CD4-positive, alpha-beta T cell treated with Interleukin-15 for 1 hour (primary cell): ENCODE measurements around the gene ARHGEF1.
A peak's percentile ranks its signal among the peaks of the same experiment; 100 is the strongest.

Experiments used
- DNase-seq: peaks from one replicate; pipeline ENCODE4 v3.0.0-alpha.2; 2020

The ARHGEF1 gene

DNA sequence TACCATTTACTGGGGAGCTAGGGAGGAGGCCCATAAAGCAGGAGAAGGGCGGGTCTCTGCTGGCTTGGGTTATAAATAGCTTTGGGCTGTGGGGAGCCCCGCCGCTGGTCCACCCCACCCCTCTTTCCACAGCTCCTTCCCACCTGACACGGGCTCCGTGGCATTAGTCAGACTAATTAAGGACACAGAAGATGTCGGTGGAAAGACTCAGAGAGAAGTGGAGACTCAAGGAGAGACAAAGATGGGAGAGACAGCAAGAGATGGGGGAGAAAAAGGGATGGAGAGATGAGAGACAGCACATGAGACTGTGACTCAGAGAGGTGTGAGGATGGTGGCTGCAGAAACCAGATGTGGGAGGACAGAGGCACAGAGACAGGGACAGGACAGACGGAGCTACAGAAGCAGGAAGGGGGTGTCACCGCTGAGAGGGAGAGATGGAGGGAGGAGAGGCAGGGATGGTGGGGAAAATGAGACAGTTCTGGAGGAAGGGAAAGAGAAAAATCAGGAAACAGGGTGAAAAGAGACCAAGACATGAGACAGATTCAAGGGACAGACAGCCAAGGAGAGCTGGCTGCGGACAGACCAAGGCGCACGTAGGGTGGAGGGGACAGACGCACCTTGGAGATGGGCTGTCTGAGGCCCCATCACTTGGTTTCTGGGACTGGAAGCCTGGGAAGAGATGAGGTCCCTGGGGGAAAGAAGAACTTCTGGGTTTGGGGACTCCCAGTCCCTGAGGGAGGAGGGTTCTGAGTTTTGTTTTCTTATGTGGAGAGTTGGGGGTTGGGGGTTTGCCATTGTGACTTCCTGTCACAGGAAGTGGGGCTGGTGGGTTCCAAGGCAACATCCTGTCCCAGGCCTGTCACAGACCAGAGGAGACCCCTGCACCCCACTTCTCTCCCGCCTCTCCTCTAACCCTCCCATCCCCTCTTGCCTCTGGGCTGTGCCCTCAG, 4.1 kb downstream of the ARHGEF1 start:
- DNase-seq, result peak; percentile 79

DNA sequence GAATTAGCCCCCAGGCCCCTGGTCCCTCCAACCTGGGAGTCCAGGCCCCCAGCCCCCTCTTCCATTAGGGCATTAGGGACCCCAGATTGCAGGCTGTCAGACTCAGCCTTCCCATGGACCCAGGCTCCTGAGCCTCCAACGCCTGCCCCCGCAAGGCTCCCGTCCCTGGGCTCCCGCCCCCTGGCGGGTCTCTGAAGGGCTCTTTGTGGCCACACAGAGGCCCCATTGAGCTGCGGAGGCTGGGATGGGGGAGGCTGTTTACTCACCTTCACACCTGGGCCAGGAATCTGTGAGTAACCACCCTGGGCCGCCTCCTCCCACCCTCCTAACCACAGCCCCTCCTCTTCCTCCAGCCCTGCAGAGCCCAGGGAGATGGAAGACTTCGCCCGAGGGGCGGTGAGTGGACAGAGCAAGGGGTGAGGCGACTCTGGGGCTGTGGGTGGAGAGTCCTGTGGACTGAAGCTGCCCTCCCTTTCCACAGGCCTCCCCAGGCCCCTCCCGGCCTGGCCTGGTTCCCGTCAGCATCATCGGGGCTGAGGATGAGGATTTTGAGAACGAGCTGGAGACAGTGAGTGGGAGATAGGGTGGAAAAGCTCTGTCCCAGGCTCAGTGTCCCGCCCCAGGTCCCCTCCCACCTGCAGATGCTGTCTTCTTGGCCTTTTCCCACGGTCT, 4.9 kb downstream of the ARHGEF1 start:
- DNase-seq, result peak; percentile 80

DNA sequence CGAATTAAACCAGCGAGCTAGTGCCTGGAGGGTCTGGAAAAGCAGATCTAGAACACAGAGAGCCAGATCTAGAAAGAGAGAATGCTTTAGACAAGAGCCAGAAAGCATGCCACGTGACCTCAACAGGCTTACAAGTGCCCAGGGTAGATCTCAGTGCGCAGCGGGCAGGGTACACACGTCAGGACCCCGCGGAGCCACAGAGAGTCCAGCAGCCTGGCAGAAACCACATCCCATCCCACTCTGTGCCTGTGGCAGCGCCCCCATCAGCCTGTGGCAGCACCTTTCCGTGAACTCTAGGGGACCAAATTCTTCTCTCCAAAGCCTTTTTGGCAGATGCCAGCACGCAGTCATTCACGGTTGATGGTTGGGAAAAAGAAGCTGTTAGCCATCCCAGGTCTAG, 5.9 kb downstream of the ARHGEF1 start:
- no peak for DNase-seq

DNA sequence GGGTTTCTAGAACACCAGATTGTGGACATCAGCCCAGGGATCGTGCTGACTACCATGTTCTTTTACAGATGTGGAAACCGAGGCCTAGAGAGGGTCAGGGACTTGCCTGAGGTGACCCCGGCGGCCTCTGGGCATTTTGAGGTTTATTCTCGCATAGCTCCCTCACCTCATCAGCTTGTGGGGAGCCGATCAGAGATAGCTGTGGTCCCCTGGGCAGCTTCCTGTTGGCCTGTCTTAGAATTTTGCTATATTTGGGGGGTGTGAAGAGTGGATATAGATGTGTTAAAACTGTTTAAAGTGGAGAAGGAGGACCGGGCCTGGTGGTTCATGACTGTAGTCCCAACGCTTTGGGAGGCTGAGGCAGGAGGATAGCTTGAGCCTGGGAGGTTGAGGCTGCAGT, 6.9 kb downstream of the ARHGEF1 start:
- no peak for DNase-seq

DNA sequence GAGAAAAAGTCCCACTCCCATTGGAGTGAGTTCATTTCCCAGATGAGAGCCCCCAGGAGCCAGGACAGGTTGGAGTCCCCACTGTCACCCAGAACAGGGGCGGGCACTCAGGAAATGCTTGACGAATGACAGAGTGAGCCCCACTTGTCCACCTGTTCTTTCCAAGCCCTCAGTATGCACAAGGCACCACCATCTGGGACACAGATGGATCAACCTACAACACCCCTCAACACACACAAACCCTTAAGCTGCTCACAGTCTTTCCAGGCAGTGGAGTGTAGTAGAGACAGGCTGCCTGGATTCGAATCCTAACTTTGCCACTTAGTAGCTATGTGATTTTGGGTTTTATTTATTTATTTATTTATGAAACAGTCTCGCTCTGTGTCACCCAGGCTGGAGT, 8.0 kb downstream of the ARHGEF1 start:
- DNase-seq, result no peak

DNA sequence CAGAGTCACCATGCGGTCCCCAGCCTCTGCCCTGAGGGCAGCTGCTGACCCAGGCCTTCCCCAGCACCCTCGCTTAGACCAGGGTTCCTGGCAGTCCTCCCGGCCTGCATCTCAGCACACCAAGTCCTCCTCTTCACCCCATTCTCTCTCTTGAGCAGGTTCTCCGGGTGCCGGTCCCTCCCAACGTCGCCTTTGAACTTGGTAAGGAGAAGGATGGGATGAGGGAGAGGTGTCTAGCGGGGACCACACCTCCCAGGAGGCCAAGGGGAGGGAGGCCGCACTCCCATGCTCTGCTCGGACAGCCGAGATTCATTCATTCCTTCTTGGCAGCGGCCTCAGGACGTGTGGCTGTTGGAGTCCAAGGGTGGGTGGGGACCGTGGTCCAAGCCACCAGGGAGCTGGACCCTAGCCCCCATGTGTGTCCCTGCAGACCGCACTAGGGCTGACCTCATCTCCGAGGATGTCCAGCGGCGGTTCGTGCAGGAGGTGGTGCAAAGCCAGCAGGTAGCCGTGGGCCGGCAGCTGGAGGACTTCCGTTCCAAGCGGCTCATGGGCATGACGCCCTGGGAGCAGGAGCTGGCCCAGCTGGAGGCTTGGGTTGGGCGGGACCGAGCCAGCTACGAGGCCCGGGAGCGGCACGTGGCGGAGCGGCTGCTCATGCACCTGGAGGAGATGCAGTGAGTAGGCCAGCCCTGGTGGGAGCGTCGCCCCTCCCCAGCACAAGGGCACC, 9.4 kb downstream of the ARHGEF1 start:
- no peak for DNase-seq

DNA sequence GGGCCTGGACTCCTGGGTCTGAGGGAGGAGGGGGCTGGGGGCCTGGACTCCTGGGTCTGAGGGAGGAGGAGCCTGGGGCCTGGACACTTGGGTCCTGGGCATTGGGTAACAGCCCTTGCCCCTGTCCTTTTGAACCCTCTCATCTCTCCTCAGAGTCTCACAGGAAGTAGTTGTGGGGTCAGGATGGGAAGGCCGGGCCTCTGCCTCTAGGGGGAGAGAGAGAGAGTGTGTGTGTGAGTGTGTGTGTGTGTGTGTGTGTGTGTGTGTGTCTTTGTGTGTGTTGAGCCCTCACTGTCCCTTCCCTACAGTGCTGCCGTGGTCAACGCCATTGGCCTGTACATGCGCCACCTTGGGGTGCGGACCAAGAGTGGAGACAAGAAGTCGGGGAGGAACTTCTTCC, 10.9 kb downstream of the ARHGEF1 start:
- no peak for DNase-seq

DNA sequence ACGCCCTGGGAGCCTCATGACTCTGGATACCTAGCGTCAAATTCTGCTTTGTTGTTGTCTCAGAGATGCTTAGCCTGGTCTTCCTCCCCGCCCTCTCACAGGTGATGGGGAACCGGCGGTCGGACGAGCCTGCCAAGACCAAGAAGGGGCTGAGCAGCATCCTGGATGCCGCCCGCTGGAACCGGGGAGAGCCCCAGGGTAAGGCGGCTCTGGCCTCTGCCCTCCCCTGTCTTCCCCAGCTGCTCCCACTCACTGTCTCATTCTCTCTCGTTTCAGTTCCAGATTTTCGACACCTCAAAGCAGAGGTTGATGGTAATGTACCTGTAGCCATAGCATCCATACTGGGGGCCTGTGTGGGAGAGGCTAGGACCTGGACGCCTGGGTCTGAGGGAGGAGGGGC, 11.4 kb downstream of the ARHGEF1 start:
- DNase-seq, result no peak

DNA sequence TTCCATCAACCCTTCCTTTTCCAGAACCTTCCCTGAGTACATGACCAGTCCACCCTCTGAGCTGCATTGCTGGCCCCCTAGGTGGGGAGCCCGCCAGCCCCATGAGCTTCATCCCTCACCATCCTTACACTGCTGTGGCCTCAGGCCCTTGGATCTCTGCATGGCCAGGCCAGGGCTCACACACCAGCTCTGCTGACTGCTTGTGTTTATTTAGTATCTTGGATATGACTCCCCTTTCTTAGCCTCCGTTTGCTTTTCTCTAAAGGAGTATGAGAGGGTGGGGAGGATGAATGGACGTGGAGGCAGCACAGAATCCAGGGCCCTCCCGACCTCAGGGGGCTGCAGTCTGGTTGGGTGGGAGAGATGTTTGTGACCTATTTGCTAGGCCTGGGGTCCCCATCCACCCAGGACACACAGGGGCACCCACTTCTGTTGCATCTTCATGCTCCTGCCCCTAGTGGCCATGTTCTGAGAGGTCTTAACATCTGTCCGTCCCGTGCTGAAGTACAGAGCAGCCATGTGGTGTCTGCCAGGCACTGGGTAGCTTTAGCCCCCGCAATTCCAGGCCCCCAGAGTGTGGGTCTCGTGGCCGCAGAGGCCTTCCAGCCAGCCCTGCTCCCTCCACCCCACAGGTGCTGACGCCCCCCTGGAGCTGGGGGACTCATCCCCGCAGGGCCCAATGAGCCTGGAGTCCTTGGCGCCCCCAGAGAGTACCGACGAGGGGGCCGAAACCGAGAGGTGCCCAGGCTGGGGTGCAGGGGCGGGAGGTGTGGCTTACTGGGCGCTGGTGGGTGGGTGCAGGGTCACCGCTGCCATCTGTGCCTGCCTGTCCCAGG, 13.0 kb downstream of the ARHGEF1 start:
- no peak for DNase-seq

DNA sequence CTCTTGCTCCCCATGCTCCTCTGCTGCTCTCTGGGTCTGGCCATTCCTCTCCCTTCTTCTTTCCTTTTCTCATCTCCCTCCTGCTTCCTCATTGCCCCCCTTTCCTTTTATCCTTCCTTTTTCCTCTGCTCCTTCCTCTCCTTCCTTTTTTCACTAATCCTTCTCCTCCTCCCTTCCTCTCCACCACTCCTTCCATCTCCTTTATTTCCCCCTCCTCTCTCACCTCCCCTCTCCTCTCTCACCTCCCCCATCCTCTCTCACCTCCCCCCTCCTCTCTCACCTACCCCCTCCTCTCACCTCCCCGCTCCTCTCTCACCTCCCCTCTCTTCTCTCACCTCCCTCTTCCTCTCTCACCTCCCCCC, 13.6 kb downstream of the ARHGEF1 start:
- no peak for DNase-seq

DNA sequence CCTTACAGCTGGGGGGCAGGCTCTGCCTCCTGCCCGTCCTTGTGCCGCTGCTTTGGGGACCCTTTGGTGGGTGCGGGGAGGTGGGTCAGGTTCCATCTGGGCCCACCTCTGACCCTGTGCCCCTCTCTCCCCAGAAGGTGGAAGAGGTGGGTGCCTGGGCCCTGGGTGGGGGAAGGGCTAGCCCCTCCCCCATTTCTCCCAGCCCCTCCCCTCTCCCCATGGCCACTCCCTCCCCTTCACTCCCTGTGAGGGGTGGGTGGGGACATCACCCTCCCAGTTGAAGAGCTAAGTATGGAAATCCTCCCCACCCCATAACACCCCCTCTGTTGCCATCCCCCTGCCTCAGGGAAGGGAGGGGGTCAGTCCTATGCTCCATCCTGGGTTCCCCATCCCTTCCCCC, 14.2 kb downstream of the ARHGEF1 start:
- DNase-seq, result no peak

DNA sequence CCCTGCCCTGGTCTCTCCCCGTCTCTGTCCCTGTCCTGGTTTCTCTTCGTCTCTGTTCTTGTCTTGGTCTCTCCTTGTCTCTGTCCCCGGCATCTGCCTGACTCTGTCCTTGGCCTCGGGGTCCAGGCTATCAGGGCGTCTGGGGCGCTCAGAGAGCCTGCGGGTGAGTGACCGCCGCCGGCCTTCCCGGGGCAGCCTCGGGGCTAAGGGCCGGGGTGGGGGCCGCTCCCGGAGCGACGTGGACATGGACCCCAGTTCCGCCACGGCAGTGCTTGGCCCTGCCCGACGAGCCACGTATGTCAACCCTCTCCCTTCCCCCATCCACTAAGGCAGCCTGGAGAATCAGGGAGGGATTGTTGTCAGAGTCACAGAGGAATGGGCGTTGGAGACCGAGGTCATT, 14.8 kb downstream of the ARHGEF1 start:
- no peak for DNase-seq

DNA sequence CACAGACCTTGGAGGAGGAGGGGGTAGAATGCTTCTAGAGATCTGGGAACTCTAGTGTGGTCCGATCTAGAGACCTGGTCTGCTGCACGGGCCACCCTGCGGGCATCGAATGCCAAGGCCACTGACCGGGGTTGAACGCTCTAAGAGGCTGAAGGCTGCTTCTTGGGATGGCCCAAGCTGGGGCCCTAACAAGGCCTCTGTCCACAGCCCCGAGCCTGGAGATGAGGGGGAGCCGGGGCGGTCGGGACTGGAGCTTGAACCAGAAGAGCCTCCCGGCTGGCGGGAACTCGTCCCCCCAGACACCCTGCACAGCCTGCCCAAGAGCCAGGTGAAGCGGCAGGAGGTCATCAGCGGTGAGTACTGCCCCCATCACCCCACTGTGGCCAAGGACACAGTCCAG, 15.3 kb downstream of the ARHGEF1 start:
- DNase-seq, result no peak

DNA sequence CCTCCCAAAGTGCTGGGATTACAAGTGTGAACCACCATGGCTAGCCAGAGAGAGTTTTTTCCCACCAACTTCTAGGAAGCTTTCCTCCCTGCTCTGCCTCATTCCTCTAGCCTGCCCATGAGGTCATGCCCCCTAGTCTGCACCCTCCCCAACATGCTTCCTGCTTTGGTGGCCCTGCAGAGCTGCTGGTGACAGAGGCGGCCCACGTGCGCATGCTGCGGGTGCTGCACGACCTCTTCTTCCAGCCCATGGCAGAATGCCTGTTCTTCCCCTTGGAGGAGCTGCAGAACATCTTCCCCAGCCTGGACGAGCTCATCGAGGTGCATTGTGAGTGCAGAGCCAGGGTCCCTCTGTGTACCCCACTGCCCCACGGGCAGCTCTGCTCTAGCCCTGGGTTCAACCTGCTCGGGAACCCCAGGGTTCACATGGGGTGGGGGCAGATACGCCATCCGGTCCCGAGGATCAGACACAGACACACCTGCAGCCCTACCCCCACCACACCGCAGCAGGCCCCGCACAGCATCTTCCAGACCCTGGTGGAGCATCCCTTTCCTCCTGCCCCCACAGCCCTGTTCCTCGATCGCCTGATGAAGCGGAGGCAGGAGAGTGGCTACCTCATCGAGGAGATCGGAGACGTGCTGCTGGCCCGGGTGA, 18.9 kb downstream of the ARHGEF1 start:
- DNase-seq, result no peak

DNA sequence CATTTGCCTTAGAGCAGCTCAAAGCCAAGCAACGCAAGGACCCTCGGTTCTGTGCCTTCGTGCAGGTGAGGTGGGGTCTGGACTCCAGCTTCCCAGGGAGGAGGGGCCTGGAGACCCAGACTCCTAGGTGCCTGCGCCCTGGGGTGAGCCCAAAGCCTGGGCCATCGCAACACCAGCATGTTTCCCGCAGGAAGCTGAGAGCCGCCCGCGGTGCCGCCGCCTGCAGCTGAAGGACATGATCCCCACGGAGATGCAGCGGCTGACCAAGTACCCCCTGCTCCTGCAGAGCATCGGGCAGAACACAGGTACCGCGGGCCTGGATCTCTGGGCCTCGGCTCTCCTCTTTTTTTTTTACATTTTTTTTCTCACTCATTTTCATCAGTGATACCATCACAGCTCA, 19.6 kb downstream of the ARHGEF1 start:
- no peak for DNase-seq

DNA sequence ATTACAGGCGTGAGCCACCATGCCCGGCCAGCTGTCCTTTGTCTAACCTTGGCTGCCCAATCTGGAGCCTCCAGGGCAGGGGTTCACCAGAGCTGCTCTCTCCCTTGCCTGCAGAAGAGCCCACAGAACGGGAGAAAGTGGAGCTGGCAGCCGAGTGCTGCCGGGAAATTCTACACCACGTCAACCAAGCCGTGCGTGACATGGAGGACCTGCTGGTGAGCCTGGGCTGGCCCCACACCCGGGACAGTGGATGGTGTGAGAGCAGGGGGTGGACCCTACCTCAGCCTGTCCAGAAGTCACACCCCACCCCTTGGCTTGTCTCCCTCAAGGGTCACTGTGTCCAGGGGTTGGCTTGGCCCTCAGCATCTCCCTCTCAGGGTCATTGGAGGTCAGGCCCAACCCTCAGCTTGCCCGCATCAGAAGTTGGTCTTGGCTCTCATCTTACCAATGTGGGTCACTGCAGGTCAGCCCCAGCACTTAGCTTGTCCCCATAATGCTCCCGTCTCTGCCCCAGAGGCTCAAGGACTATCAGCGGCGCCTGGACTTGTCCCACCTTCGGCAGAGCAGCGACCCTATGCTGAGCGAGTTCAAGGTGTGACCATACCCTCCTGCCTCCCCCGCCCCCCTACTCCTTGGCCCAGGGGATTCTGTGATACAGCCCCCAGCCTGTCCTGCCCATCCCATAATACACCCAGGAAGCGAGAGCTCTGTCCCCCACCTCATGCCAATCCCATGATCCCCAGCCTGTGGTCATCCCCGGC, 20.4 kb downstream of the ARHGEF1 start:
- DNase-seq, result no peak

DNA sequence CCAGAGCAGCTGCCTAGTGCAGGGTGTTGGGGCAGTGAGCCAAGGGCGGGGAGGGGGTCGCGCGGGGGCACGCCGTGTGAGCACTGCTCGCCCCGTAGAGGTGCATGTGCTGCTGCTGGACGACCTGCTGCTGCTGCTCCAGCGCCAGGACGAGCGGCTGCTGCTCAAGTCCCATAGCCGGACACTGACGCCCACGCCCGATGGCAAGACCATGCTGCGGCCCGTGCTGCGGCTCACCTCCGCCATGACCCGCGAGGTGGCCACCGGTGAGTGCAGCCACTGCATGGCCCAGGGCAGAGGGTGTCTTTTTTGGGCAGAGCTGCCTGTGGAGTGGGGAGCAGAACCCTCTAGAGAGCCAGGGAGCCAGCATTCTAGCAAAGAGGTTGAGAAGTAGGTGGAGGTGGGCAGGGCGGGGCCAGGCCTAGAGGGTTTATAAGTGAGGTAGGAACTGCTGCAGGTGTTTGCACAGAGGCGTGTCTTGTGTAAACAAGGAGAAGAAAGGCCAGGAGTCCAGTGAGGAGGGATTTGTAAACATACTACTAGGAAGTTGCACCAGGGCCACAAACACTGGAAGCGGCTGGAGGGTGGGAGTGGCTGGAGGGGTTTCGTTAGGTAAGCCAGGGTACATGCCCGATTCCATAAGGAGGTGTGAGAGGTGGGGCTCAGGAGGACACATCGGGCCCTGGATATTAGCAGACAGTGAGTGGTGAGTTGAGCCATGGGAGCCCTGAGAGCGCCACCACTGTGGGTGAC, 21.3 kb downstream of the ARHGEF1 start:
- DNase-seq, result no peak

DNA sequence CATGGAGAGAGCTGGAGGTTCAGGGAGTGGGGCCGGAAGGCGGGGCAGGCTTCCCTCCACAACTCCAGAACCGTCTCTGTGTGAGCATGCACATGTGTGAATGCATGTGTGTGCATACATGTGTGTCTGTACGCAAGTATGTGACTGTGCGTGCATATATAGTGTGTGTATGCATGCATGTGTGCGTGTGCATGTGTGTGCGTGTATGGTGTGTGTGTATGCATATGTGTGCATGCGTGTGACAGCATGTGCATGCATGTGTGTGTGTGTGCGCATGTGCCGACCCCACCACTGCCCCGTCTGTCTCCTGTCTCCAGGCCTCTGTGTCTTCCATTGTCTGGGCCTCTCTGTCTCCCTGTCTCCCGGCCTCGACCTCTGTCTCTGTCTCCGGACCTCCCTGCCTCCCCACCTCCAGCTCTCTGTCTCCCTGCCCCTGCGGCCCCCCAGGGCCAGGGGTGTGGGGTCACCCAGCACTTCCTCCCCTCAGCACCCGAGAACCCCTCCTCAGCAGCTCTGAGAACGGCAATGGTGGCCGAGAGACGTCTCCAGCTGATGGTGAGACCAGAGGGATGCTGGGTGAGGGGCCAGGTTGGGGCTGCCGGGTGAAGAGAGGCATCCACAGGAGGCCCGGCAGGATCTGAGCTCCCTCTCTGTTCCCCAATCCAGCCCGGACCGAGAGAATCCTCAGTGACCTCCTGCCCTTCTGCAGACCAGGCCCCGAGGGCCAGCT, 22.5 kb downstream of the ARHGEF1 start:
- no peak for DNase-seq

DNA sequence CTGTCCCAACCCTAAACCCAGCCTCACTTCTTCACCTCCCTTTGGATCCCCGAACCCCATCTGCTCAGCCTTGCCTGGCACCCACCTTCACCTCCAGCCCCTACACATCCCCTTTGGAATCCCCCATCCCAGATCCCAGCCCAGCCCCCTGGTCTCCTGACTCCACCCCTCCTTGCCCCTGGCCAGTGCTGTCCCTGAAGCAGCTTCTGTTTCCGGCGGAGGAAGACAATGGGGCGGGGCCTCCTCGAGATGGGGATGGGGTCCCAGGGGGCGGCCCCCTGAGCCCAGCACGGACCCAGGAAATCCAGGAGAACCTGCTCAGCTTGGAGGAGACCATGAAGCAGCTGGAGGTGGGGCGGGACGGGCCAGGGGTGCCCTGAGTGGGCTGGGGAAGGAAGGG, 23.3 kb downstream of the ARHGEF1 start:
- DNase-seq, result no peak
